DLD1 (cell line): ENCODE measurements around the gene IRAK4.

ENCODE experiments used
- in situ Hi-C: cut with HindIII; loops from 2 replicates; pipeline ENCODE4 v1.10.0; 2017; ENCODE audit warnings: low sequenced_read_pairs

Gene IRAK4

DNA sequence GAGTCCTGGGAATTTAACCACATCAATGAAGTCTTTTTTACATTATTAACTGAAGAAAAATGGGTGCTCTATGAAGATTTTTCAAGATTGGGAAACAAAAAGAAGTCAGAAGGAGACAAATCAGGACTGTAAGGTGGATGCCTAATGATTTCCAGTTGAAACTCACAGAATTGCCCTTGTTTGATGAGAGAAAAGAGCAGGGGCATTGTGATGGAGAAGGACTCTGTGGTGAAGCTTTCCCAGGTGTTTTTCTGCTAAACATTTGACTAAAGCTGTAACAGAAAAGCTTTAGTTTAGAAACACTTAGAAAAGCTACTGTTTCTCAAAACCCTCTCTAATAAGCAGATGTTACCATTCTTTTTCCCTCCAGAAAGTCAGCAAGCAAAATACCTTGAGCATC, 5.8 kb downstream of the IRAK4 start:
- in situ Hi-C loops: loop anchor here (10.0 kb wide), 1 partner anchor 120 kb away; no protein-coding TSS in a partner anchor

DNA sequence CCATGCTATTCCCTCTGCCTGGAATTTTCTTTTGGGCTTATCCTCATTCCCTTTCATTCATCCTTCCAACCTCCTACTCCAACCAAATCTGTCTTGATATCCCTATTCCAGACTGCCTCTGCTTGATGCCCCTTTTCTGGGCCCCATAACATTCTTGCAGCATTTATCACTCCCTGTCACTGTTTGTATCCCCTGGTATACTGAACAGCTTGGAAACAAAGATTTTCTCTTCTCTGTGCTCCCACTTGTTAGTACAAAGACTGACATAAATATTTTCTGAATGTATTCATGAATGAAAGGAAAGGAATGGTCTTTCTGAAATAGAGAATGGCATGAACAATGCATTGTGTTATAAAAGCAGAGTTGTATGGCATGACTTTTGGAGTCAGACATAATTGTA, 7.5 kb downstream of the IRAK4 start:
- in situ Hi-C loops: loop anchor here (10.0 kb wide), 1 partner anchor 119 kb away; no protein-coding TSS in a partner anchor

DNA sequence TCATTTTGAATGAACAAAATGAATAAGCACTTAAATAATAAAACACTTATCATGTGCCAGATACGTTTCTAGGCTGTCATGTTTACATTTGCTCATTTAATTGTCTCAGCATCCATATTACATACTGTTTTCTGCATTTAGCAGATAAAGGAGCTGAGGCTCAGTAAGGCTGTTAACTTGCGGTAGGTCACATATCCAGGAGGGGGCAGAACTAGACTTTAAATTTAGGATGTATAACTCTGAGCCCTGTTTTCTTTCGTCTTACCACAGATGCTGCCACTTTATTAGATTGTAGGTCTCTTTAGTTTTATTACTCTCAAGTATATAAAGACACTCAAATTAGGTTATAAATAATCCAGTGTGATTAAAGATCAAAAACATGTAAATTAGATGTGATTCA, 17.7 kb downstream of the IRAK4 start:
- in situ Hi-C loops: no loop called here

DNA sequence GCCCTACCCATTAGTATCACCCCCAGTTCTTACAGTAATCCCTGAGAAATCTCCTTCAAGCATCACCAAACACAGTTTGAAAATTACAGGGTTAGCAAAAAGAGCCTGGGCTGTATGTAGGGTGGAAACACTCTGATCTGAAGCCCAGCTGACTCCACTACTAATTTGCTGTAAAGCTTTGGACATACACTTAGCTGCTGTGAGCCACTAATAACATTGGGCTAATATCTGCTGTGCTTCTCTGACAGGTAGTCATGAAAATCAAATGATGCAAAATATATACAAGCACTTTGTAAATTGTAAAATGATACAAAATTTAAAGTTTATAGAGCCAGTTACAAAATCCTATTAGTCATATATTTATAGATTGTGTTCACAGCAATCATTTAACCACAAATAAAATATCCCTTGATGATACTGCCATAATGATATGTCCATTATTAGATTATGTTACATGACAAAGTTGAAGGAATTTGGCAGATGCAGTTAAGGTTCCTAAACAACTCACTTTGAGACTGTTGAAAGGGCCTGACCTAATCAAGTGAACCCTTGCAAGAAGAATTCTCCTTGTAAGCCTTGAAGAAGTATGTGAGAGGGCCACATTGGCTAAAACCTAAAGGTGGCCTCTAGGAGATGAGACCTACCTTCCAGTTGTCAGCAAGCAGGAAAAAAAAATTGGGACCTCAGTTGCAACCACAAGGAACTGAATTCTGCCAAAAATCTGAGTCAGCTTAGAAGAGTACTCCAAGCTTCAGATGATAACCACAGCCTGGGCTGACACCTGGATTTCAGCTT, 28.3 kb downstream of the IRAK4 start:
- in situ Hi-C loops: no loop called here

DNA sequence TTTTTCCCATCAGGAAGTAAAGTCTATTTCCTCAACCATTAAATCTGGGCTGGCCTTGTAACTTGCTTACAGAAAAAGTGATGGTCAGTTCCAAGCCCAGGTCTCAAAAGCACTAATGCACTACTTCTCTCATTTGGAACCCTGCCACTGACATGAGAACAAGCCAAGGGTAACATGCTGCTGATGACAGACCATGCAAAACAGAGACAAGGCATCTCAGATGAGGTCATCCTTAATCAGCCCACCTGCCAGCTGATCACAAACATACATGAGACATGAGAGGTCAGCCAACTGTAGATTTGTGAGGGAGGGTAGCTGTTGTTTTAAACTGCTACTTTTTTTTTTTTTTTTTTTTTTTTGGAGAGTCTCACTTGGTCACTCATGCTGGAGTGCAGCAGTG, 31.2 kb downstream of the IRAK4 start:
- in situ Hi-C loops: no loop called here

DNA sequence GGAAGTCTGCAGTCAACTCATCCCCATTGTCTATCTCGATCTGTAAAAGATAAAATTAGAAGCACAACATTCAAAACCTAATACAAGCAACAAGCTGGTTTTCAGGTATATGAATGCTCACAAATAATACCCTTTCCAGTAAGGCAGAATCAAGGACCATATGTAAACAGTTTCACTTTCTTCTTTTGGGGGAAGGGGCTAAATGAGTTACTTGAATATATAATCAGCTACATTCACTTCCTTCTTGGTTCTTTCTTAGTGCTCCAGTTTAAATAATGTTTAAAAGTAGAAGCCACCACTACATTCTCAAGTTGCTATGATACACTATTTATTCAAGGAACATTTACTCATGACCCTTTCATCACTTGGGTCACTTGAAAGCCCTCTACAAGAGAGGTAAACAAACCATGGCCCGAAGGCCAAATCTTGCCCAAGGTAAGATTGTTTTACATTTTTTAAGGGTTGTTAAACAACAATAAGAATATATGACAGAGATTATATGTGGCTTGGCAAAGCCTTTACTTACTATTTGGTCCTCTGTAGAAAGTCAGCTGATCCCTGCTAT, 37.0 kb downstream of the IRAK4 start:
- in situ Hi-C loops: no loop called here

DNA sequence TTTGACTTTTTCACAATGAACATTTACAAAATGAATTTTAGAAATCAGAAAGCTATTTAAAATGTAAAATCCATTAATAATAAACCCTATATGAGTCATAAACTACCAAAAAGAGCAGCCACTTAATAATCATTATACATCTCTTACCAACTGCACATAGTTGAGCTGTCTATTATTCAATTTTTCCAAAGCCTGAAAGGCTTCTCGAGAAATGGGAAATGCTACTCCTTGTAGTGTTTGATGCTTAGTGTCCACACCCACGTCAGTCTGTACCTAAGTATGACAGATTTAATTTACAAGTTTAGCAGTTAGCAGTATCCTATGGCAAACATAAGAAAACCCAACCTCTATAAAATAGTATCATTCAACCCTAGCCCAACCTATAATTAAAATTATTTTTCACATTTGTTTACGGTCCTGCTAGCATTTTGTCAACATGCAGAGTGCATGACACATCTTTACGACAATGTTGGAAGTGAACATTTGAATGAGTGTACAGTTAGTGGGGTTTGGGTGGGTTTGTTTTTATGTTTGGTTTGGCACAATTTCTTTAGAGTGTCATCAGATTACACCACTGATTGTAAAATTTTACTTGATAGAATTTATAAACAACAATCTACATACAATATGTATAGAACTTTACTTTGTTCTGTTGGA, 38.9 kb downstream of the IRAK4 start:
- in situ Hi-C loops: no loop called here

DNA sequence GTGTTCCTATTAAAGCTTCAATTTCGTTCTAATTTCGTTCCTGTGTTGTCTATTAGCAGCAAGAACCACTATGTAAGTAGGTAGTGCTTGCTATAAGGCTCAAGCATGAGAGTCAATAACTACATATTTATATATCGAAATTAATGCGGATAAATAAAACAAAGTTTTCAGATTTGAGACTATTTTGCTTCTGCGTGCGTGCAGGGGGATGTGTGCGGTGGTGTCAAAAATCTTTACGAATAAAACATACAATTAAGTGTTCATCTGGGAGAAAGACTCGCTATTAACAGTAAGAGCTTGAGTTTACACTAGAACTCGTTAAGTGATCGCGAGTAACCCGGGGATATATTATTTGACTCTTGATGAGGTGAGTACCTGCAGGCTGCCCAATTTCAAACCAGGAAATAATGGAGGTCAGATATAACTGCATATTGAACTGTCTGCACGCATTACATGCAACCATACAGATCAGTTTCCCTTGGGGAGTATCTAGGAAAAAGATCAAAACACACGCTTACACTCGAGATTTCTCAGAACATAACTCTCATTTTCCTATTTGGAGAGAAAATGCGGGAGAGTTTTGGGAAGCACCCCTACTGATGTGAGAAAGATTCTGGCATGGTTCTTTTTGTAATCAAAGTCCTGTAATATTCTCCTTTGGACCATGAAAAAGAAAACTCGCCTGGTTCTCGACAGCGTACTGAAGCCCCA, 46.6 kb downstream of the IRAK4 start:
- in situ Hi-C loops: no loop called here

DNA sequence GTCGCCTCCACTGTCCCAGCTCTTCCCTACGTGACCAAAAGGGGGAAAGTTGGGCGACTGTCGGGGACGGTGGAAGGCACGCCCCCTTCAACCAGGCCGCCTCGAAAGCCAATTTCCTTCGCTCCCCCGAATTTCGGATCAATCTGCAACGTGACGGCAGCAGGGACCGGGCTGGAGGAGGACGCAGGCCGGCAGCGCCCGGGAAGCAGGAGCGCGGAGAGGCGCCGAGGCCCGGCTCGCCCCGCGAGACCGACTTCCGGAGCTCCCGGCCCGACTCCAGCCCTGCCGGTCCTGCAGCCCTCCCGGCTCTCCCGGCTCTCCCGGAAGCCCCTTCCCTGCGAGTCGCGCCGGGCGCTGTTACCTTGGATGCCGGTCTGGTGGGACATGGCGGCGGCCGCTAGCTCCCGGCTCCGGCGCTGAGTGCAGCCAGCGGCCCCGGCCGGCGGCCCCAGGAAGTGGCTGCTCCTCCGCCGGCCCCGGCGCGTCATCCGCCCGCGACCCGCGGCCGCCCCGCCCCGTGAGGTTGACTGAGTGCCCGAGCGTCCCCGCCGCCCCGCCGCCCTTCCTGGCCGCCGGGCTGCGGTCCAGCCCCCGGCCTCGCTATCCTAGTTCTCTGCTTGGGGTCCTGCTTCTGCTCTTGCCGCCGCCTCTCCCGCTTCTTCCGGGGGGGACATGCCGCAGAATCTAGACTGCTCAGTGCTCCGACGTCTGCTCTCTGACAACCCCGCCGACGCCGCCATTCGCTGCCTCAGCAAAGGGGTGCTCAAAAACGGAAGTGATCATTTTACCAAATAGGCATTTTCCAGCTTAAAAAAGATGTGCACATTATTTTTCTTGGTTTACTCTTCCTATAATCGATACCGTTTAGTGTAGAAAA, 47.3 kb downstream of the IRAK4 start, which contains the start of gene TWF1:
TWF1 (minus strand) TSS at position 458 of the 877 bp plus-strand sequence; CDS start at position 386, 72 bp downstream.
- in situ Hi-C loops: no loop called here

DNA sequence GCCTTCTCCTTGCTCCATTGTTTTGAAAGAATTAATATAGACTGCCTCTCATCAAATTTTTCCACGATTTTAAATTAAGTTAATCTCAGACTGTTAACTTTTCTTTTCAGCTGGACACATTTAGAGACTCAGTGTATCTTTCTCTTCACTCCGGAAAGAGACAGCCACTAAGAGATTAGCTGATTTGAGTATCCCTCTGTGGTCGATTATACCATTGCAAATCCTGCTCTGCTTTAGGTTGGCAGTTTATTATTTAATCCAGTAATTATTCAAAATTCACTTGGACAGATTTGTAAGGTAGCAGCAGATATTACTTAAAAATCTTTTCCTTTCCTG, 48.0 kb downstream of the IRAK4 start:
- in situ Hi-C loops: no loop called here

DNA sequence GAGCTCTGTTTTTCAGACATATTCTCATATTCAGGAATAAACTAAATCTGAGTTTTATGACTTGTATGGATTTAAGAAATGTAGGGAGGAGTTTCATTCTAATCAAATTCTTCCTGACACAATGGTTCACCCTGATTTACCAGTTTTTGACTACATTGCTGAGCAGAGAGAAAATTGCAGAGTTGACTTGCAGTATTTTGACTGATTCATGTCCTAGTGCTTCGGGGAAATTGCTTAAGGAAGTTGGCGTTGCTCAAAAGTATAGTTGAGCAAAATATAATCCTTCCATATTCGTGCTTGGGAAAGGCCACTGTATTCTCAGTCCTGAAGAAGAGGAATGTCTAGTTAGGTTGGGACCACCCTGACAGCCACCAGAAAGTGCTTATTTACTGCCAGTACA, 48.6 kb downstream of the IRAK4 start:
- in situ Hi-C loops: no loop called here

DNA sequence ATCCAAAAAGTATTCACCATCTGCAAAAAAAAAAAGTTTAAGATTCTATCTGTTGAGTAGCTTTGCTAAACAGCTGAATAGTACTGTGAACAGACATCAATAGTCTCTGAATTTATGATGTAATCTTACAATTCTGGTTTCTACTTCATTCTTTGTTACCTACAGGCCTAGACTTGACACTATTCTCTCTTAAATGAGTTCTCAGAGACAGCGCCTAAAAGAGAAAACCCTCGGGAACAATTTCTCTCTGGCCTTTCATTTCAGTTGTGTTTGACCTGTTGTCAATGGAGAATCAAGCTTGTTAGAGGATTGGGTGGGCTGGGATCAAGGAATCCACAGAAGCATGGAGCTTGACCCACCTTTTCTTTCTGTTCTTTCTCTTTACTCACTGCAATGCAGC, 53.3 kb downstream of the IRAK4 start:
- in situ Hi-C loops: no loop called here

DNA sequence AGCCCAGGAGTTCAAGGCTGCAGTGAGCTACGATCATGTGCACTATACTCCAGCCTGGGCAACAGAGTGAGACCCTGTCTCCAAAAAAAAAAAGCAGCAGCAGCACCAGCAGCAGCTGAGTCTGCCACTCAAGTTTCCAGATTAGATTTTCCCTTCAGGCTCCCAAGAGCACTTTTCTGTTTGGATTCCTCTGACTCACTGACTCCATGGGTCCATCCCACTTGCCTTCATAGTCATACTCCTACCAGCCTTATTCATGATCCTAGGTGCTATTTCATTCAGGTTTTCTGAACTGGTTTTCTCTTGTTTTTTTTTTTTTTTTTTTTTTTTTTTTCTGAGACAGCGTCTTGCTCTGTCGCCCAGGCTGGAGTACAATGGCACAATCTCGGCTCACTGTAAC, 54.2 kb downstream of the IRAK4 start:
- in situ Hi-C loops: no loop called here

DNA sequence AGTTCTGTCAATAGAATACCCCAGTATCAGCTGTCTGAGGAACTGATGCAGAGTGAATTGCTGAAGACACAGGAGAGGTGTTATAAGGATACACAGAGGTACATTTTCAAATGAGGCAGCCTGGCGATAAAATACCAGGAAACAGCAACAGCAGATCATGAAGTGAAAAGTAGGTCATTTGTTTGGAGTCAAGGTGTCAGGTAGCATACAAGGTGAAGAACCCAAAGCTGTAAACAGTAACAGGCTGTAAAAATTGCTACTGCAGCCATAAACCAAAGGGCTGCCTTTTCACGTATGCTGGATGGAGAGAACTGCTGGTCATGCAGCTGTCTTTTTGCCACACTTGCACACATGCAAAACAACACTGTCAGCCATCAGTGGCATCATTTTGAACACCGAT, 56.7 kb downstream of the IRAK4 start:
- in situ Hi-C loops: no loop called here

DNA sequence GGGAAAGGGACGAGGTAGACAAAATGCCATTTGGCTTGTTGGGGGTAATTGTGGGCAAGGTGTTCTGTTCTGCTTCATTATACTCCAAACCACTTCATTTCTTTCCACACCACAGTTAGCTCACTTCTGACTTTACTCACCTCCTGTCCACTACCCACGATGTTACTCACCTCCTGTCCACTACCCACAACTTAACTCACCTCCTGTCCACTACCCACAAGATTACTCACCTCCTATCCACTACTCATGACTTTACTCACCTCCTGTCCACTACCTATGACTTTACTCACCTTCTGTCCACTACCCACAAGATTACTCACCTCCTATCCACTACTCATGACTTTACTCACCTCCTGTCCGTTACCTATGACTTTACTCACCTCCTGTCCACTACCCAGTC, 57.4 kb downstream of the IRAK4 start:
- in situ Hi-C loops: no loop called here

DNA sequence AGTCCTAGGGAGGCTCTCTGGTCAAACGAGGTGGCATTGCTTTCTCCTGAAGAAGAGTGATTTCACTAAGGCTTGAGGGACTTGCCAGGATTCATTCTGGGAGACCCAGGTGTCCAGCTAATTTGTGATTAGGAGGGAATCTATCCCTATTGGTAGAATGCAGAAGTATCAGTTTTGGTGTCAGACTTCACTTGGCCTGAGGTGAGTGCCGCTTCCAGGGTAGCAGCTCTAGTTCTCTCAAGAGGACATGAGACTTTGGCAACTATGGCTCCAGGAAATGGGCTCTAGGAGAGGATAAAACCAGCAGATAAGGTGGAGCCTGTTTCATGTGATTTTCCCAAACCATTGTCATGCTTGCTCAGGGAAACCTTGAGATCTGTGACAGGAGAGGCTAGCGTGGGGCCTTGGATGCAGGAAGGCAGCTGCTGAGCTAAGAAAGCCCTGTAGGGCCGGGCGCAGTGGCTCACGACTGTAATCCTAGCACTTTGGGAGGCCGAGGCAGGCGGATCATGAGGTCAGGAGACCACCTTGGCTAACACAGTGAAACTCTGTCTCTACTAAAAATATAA, 65.5 kb downstream of the IRAK4 start:
- in situ Hi-C loops: no loop called here

DNA sequence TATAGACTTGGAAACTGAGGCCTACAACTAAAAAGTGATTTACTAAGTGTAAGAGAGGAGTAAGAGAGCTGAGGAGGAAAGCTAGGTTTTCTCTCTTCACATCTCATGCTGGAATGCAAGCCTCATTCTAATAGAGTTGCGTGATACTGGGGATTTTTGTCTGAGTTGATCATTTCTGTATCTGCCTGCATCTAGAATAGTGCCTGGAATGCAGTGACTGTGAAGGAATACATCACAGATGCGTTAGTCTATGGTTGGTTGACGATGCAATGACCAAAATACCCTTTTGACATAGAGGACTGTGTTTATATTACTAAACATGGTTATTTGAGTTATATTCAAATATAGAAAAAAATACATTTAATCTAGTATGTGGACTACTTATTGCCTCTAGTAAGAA, 67.9 kb downstream of the IRAK4 start:
- in situ Hi-C loops: no loop called here

DNA sequence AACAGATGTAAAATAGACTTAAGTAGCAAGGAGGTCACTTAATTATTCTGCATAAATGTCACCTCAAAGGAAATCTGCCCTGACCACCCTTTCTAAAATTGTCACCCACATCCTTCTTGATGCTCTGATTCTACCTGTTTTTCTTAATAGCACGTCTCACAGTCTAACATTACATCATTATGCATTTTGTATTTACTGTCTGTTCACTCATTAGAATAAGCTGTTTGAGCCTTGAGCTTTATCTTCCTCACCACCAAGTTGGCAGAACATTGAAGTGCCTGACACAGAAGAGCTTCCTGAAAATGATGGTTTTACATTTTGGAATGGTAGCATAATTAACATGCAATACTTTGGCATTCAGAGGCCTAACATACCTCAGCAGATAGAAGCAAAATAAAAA, 68.3 kb downstream of the IRAK4 start:
- in situ Hi-C loops: no loop called here

DNA sequence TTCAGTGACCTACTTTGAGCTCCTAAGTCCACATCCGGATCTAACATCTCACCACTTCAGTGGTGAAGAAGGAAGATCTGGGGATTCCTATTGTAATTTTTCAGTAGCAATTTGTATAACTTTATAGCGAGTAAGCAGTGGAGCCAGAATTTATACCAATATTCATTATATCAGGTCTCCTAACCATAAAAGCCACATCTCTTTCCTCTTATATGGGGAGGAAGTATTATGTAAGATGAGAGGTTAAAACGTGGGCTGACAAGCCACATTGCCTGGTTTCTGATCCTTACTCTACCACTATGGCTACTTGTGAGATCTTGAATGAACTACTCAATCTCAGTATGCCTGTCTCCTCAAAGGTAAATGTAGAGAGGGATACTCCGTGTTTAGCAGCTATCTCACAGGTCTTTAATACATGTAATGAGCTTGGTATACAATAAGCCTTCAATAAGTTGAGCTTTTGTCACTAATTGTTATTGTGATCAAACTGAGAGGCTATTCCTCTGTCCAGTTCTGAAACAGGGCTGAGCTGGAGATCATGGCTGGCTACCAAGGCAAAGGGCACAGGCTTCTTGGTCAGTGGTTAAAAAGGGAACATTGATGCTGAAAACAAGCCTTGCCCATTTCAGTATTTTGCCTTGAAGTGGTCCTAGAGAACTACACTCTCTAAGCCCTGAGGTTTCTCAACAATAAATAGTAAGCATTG, 73.9 kb downstream of the IRAK4 start:
- in situ Hi-C loops: no loop called here

DNA sequence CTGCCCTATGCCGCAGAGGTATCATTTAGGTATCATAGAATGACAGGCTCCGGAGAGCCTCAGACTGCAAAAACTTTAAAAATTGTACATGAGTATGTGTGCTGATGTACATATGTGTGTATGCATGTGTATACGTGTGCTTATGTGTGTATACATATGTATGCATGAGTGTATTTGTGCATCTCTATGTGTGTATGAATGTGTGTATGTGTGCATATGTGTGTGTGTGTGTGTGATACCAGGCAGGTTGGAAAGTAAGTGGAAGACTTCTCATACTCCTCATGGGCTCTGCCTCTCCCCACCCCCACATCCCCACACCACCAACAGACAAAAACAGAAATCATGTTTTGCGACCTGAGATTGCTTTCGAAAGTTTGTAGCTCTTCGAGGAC, 76.5 kb downstream of the IRAK4 start:
- in situ Hi-C loops: no loop called here
